NCI-H1436 treated with DMSO at 0.1 percent for 48 hours (cell line): ENCODE data around the gene CRIP3.

Experiments used
- DNase-seq: peaks from one replicate; lab custom pipeline; 2025; lab: John Stamatoyannopoulos, UW

Gene CRIP3

DNA sequence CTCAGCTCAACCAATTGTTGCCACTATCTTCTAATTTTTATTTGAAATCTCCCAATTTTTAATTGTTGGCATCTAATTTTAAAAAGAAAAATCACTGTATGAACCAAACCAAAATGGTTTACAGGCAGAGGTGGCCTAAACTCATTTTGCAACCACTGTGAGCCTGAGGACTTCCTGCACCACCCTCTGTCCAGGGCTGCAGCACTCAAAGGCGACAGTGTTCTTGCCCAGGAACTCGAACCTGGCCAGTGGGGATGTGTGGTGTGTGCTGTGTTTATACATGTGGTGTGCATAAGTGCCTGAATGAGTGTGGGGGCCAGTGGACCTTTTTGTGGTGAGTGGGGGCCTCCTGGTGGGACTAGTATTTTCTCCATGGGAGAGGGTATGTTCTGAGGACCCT lies 34.9 kb downstream of the CRIP3 start:
- no peak for DNase-seq

DNA sequence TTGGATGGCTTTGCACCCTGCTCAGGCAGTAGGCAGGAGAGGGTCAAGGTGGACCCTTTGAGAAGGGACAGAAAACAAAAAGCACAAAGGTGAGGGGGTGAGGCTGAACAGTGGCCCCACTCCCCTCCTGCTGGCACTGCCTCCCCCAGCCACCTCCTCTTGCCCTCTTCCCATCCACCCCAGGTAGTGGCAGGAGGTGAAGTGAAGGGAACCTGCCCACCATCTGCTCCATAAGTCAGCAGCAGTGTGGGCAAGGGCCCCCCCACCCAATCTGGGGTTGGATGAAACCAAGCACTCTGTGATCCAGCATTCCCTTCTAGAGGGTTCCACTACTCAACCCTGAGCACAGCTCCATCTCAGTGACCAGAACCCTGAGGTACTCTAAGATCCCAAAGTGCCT lies 36.7 kb downstream of the CRIP3 start:
- no peak for DNase-seq

DNA sequence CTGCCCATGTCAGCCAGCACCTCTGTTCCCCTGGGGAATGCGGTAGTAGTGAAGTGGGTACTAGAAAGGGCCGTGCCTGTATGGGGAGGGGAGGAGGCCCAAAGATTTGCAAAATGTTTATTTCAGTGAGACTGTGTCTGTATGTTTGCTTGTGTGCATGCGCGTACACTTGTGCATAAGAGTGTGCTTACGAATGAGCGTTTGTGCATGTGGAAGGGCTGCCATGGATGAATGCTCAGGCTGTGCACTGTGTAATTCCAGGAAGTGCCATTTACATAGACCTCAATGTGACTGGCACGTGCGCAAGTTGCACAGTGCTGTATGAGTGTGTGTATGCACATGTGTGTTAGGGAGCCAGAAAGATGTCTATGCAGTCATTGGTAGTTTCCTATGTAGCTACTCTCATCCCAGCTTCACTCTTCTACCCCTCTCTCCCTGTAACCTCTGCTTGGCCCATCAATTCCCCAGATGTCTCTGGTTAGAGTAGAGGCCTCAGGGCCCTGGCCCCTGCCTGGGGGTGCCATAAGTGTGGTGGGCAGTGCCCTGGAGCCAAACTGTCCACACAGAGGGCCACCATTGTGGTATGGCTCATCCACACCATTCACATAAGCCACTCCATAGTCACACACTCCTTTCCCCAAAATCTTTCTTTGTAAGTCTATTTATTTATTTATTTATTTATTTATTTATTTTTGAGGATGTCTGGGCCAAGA lies 37.4 kb downstream of the CRIP3 start:
- DNase-seq, result no peak

DNA sequence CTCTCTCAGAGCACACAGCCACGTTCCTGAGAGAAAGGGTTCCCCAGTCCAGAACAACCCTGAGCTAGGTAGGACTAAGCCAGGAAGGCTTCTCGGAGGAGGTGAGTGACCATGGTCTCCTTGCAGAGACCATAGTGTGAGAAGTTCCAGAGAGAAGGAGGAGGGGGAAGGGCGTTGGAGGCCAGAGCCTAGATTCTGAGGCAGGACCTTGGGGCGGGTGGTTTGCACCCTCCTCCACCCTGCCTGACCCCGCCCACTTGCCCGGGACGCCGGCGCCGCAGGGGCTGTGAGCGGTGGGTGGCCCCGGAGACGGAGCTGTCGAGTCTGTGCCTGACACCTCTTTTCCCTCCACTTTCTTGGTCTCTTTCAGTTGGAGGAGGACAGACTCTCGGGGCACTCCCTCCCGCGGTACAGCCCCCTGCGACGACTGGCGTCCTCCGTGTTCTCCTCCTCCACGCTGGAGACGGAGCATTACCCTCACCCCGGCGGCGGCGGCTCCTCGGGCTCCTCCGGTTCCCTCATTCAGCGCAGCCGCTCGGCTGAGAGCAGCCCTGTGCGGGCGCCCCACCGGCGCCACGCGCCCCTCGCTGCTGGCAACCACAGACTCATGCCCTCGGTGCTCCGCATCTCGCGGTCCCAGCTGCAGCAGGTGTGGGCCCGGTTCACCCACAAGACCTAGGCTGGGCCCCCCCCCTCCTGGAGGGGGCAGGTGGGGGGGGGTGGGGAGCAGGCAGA lies 39.2 kb downstream of the CRIP3 start:
- DNase-seq, result no peak

- DNase-seq, result no peak
Observed at GRCh38 chr6:43268782-43269272, 39.8 kb downstream of the CRIP3 start.

GRCh38 chr6:43268355-43268700 lies 40.3 kb downstream of the CRIP3 start:
- no peak for DNase-seq

DNA sequence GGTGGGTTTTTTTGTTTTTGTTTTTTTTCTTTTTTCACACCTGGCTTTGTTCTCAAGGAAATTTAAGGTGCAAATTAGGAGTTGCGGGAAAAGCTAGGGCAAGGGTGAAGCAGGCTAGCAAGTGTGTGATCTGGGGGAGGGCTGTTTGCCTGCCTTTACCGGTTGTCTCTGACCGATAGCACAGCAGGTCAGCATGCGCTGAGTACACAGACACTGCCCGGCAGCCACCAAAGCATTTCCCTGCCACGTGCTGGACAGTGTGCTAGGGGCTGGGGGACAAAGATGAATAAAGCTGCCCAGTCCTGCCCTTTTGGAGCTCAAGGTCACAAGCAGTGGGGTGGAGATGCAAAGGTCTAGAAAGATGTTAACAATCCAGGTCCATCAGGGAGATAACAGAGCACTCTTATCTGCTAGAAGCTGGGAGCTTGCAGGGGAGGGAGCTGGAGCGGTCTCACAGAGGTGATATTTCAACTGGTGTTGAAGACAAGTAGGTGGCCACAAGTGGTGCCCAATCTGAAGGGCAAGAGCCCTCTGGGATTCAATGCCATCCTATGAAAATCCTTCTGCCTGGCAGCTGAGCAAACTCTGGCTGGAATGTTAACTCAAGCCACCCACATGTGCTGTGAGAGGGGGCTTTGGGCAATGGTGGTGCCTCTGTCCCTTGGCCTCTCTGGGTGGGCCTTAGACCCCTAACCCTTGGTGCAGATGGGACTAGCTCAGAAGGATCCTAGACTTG lies 40.8 kb downstream of the CRIP3 start:
- DNase-seq, result no peak

DNA sequence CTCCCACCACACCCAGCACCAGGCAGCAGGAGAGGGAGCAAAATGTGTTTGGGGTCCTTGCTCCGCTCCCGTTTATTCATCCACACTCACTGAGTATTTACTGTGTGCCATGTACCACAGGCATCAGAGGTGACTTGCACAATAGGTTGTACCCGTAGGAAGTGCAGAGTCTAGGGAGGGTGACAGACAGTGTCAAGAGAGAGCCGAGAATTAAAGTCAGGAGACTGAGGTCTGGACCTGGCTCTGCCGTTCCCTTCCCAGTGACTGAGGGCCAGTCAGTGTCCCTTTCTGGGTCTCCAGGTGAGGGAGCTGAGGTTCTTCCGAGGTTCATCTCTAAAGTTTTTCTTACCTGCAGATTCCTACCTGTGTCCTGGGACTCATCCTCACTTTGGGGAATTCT lies 43.1 kb downstream of the CRIP3 start:
- no peak for DNase-seq

DNA sequence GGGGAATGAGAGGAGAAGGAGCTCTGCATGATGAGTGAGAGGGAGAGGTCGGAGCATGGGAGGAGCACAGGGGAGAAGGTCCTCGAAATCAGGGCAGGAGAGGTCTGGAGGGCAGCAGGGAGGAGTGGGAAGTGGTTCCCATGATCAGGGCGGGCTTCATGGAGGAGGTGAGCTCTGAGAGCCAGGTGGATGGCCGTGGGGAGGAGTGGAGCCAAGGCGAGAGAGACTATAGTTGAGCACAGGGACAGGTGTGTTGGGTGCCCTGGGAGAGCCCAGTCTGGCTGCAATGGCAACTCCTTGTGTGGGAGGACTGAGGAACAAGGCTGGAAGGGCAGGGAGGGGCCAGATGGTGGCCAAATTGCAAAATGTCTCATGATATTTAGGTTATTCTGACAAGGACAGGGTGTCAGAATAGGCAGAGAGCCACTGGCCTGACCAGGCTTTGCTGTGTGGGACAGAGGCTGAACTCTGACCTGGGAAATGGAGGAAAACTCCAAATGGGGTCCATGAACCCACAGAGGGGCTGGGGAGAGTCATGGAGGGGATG lies 44.0 kb downstream of the CRIP3 start:
- DNase-seq, result no peak

DNA sequence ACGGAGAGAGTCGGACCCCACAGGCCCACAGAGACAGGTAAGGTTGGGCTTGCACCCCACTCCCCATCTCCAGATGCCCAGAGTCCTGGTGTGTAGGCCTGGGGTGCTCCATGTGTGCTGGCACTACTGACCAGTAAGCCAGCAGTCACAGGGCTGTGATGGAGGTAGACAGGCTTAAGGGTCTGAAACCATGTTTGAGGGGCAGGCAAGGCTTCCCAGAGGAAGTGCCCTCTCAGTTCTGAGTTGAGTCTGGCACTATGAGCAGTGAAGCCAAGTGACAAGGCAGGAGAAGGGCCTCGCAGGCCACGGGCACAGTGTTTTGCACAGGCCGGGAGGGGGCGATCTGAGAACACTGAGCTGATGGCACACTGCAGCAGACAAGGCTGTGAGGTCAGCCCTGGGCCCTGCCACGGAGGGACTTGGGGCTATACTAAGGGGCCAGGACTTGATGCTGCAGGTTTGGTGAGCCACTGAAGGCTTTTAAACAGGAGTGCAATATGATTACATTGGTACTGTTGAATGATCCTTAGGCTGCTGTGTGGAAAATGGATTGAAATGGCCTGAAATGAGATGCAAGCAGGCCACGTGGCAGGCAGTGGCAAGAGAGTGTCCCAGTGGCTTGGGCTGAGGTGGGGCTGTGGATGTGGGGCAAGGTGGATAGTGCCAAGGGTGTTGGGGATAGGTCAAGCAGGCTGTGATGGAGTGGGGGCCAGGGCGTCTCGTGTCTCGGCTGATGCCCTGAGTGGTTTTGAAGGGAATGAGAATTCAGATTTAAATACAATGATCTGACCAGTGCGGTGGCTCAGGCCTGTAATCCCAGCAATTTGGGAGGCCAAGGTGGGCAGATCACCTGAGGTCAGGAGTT lies 45.1 kb downstream of the CRIP3 start:
- no peak for DNase-seq

- no peak for DNase-seq
Observed at GRCh38 chr6:43262780-43263313, 45.8 kb downstream of the CRIP3 start.

GRCh38 chr6:43262000-43262779 lies 46.4 kb downstream of the CRIP3 start:
- no peak for DNase-seq

DNA sequence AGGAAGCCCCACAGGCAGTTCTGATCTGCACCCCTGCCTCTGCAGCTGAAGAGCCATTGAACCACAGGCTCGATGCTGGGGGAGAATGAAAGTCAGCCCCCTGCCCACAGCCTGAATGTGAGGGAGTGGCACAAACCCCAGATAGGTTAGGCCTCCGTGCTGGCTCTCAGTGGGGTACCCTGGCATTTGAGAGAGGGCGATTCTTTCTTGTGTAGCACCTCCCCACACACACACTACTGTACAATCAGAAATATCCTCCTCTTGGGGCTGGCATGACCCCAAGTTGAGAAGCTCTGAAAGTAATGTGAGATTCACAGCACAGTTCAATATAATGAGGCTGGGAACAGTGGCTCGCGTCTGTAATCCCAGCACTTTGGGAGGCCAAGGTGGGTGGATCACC lies 47.4 kb downstream of the CRIP3 start:
- no peak for DNase-seq

DNA sequence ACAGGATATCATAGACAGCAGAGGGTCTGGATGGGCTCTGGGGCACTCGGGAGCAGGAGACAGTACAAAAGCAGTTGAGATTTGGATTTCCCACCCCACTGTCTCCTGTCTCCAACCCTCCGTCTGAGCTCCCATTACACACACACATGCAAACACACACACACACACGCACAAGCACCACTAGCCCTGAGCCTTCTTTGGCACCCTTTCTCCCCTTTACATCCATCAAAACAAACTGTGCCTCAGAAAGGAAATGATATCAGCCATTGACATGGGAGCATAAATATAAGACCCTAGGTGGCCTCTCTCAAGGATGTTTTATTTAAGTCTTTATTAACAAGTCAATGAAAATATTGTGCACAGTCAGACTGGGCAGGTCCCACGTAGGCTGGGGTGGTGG lies 47.8 kb downstream of the CRIP3 start:
- DNase-seq, result no peak

DNA sequence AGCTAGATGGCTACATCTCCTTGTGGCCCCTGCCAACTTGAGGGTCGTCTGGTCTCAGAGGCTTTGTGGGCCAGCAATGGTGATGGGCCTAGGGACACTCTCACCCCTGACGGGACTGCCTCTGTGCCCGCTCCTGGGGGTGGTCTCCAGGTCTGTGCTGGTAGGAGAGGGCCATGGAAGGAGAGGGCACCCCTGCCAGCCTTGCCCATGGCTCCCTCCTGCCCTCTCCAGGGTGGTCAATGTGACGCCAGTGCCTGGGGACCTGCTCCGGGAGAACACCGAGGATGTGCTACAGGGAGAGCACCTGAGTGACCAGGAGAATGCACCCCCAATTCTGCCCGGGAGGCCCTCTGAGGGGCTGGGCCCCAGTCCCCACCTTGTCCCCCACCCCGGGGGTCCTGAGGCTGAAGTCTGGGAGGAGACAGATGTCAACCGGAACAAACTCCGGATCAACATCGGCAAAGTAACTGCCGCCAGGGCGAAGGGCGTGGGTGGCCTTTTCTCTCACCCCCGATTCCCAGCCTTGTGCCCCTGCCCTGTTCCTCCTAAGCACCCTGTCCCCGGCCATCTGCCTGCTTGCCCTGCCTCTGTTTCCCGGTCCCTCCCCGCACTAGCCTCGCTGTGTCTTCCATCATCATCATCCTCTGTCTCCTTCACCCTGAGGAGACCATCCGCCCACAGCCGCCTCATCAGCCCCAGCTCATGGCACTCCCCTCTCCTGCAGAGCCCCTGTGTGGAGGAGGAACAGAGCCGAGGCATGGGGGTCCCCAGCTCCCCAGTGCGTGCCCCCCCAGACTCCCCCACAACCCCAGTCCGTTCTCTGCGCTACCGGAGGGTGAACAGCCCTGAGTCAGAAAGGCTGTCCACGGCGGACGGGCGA lies 49.6 kb downstream of the CRIP3 start:
- DNase-seq, result no peak

GRCh38 chr6:43258180-43258579 lies 50.4 kb downstream of the CRIP3 start:
- no peak for DNase-seq

DNA sequence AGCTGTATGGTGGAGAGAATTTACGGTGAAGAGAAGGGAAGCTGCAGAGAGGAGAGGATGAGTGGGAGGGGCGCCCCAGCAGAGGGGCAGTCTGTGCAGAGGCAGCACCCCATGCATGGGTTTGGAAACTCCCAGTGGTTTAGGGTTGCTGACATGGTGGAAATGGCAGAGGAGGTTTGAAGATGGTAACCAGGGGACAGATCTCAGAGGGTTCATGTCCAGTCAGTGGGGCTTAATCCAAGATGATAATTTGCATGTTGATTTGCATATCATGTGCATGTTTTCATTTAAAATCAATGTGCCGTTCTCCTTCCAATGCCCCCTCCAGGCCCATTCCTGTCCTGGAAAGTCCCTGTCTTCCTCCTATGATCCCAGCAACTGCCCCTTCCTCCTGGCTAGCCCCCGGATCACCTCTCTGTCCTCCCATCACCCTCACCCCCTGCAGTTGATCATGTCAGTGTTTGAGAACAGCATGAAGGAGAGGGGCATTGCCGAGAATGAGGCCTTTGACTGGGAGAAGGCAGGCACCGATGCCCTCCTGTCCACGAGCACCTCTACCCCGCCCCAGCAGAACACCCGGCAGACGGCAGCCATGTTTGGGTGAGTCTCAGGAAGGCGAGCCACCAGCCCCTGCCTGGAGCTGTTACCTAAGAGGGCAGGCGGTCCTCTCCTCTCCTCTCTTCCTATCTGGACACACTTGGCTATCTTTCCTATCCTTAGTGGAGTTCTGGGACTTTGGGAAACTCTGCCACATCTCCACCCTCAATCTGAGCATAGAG lies 51.1 kb downstream of the CRIP3 start:
- DNase-seq, result no peak

GRCh38 chr6:43256670-43257366 lies 51.8 kb downstream of the CRIP3 start:
- DNase-seq, result no peak
